IPS-NIHi11 (cell line): Measurements from ENCODE around the gene BPIFB2.

Experiments
- DNase-seq: peaks from one replicate; pipeline ENCODE4 v3.0.0; 2012; ENCODE audit warnings: mixed read lengths, low spot score

The BPIFB2 gene

DNA sequence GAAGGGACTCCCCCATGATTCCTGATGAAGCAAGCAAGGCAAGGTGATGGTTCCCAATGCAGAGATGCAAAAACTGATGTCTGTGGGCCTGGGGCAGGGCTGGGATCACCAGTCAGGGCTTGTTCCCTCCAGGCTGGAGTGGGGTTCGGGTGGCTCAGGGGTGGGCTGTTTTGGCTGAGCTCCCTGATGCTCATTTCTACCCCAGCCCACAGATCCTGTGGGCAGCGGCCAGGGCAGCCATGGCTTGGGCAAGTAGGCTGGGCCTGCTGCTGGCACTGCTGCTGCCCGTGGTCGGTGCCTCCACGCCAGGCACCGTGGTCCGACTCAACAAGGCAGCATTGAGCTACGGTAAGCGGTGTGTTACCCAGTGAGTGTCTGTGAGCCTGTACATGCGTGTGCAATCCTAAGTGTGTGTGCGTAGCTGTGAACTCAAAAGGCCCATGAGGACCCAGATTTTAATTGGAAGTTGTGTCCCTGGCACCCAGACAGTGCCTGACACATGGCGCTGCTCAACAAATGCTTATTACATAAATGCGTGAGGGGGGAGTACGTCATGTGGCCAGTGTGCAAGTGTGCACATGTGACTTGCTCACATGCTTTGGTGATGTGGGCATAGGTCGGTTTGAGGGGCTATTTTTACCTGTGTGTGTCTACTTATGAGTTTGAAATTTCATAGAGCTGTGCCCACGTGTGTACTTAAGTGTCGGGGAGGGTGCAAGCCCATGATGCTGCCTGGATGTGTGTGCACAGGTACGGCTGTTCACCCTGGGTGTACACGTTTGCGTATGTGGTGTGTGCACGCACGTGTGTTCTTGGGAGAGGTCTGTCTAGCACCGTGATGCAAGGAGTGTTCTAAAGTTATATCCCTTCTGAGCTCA is 1.1 kb downstream of the BPIFB2 start:
- DNase-seq: no peak

DNA sequence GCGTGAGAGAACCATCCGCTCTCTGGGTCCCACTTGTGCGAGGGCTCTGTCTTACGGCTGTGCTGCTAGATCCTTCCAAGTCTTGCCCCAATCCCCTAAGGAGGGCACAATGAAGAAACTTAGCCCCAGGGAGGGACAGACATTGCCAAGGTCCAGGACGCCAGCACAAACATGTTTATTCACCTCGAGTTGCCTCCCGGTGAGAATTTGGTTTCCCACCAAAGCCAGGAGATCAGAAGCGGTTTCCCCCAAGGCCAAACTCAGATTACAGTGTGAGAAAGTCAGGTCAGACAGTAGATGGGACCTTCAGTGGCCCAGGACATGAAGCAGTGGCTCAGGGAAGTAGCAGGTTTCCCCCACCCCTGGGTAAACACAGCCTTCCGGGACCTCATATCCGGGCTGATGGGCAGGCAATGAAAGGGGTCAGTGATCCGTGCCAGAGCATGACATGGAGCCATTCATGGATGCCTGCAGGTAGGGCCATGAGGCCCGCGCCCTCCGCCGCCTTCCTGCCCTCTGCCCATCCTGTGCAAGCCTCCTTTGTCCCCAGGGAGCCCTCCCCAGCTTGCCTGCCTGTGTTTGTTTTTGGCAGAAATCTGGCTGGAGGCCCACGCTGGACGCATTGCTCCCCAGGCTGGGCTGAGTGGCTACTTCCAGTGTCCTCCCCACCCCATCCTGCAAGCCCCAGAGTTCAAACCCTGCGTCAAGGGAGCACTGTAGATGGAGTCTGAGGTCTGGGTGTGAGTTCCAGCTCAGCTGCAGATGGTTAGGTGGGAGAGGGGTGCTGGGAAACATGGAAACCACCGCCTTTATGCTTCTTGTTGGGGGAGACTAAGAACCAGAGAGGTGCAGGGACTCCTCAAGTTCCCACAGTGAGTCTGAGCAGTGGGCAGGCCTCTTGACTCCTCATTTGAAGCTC is 2.0 kb downstream of the BPIFB2 start:
- no peak for DNase-seq

GRCh38 chr20:33010133-33010504 is 2.6 kb downstream of the BPIFB2 start:
- no peak for DNase-seq

- no peak for DNase-seq
These were observed 3.4 kb downstream of the BPIFB2 start for GRCh38 chr20:33010674-33011449.

- DNase-seq: no peak
These were observed 5.1 kb downstream of the BPIFB2 start for GRCh38 chr20:33012327-33013189.

- DNase-seq: no peak
These were observed 6.3 kb downstream of the BPIFB2 start for GRCh38 chr20:33013701-33014326.

DNA sequence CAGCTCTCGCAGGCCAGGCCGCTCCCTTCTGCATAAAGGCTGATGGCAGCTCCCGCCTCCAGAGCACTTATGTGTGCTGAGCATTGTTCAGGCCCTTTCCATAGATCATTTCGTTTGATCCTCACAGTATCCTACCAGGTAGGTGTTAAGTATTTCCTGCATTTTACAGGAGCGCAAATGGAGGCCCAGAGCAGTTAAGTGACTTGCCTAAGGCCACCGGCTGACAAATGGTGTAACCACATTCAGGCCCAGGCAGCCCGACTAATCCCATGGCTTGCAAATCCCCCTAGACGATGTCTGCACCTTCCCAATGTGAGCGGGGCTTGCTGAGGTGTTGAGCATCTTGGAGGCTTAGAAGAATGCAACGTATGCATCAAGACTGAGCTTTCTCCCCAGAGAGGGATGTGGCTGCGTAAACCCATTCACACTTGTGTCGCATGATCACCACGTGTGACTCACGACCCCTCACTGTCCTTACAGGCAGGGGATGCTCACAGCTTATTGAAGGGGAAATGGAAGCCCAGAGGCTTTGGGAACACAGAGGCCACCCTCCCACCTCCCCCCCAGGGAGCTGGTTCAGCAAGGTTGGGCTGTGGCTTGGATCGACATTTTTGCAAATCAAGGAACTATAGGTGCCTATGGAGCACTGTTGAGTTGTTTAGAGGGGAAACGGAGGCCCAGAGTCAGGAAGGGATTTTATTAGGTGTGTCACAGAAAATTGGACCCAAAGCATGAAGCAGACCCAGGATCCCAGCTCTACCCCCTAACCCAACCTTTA is 7.0 kb downstream of the BPIFB2 start:
- no peak for DNase-seq

GRCh38 chr20:33015114-33015484 is 7.6 kb downstream of the BPIFB2 start:
- no peak for DNase-seq

DNA sequence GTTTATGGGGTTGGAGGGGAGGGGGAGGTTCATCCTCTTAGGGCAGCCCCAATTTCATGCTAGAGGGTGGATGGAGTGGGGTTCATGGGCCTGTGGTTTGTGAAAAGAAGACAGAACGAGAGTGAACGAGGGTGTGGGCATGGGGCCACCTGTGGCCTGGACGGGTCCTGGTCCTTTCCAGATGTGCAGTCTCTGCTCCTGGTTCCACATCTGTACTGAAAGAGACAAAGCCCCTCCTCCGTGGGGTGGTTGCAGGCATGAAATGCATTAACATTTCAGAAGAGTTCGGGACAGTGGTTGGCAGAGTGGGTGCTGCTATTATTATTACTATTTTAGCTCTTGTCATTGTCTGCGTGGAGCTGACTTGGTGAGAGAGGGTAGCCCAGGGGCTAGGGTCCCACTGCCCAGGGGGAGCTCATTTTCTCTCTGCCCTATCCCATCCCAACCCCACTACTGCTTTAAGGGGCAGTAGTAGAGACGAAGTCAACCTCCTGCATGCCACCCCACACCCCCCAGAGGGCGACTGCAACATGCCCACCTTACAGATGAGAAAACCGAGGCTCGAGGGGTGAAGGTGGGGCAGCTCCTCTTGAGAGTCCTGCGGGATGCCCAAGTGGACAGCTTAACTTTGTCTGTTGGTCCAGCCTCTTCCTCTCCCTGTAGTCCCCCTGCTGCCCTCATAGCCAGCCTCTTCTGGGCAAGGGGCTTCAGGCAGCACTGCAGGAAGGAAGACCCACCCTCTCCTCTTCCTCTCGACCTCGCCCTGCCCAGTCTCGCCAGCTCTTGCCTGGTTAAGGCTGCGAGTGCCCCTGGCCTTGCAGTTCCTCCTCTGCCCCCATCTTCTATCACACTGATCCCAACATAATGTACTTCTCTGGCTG is 8.4 kb downstream of the BPIFB2 start:
- DNase-seq: no peak

DNA sequence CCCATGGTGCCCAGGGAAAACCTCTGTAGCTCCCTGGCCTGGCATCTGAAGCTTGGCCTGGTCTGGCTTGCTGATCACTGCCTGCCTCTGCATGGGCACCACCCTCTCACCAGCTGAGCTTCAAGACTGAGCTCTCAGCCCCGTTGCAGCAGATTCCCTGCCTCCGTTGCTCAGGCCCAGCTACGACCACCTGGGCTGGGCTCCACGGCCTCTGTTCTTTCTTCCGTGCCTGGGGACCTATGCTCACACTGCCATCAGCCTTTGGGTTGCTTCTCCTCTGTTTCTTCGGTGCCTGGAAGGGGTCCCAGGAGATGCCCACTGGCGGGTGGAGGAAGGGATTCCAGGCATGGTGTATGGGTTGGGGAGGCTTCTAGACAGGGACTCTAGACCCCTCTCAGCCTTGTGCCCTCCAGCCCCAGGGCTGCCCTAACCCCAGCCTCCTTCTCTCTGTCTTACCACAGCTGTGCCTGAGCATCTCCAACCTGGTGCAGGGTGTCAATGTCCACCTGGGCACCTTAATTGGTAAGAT is 9.1 kb downstream of the BPIFB2 start:
- no peak for DNase-seq

GRCh38 chr20:33017542-33017941 is 10.0 kb downstream of the BPIFB2 start:
- no peak for DNase-seq

GRCh38 chr20:33018169-33018931 is 10.8 kb downstream of the BPIFB2 start:
- DNase-seq: no peak

DNA sequence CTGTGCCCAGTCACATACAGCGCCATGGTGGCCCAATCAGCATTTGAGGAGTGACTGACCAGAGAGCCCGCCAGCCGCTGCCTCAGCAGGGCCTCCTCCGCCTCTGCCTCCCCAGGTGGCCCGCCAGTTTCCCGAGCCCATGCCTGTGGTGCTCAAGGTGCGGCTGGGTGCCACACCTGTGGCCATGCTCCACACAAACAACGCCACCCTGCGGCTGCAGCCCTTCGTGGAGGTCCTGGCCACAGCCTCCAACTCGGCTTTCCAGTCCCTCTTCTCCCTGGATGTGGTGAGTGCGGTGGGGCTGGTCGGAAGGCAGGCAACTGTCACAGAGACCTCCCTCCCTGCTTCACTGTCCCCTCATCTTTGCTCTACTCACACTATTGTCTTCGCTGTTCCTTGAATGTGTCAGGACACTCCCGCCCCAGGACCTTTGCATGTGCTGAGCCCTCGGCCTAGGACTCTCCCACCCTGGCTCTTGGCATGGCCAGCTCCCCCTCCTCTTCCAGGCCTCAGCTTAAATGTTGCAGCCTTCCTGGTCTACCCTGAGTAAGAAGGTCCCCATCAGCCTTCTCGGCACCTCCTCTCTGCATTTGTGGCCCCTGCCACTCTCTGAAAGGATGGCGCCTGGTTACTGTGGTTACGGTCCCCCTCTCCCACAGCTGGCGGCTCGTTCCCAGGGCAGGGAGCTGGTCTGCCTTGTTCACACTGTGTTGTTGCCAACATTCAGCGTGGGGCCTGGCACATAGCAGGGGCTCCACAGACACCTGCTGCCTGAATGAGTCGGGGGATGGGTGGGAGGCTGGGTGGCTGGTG is 12.2 kb downstream of the BPIFB2 start:
- DNase-seq: no peak

GRCh38 chr20:33020278-33021161 is 13.0 kb downstream of the BPIFB2 start:
- no peak for DNase-seq

DNA sequence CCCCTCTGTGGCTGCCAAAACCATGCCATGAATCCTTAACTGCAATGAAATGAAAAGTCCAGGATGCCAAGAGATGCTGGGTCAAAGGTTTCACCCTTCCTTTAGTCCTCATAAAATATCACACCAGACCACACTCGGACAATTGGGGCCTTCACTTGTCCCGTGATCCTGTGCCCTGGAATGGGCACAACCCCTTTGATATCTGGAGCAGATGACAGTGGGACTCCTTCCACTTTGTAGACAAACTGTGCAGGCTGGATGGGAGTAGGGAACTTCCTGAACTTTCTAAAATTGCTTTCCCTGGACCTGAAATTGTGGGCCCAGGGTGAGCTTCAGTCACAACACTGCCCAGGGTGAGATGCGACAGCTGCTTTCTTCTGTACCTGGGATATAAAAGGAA is 14.4 kb downstream of the BPIFB2 start:
- no peak for DNase-seq

DNA sequence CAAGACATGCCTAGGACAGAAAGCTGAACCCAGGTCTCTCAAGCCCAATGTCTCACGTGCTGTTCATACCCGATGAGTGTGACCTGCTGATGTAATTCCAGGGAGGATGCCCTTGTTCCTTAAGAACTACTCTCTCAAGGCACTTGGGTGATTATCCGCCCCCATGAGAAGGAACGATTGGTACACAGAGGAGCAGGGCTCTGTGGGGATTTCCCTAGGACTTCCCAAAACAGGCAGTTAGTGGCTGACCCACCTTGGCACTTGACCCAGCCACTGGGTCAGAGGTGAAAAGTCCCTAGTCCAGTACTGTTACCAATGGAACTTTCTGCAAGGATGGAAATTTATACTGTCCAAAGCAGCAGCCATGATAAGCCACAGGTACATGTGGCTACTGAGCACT is 14.8 kb downstream of the BPIFB2 start:
- no peak for DNase-seq
